GM12878 (cell line): ENCODE data around the gene ATP2B1. TPM values are rescaled to one million over a fixed set of nuclear protein-coding genes. Genes with fewer than 3 reads are reported as not detected.

Source experiments
- ATAC-seq: fragments of 200-7000 bp; cut with Tn5 transposase; 3 replicates; pipeline ENCODE4 v1.9.1; 2020; ENCODE audit warnings: mild to moderate bottlenecking, moderate library complexity
- BruUV-seq: library from RNA; stranded (reverse); fragments of 400-500 nt; replicated peaks from 2 replicates; lab custom pipeline; 2021; lab: Mats Ljungman, UMichigan
- CTCF ChIA-PET: fragments of 300-600 bp; sonication (Branson Sonifier 250); formaldehyde crosslinking; extraction: SDS; loops from one replicate; lab custom pipeline; 2021; ENCODE audit warnings: inconsistent platforms; lab: Yijun Ruan, JAX
- POLR2A ChIA-PET: fragments of 350-600 bp; formaldehyde crosslinking; extraction: SDS; loops from one replicate; lab custom pipeline; 2021; ENCODE audit warnings: inconsistent platforms; lab: Charles Lee
- RAD21 ChIA-PET: fragments of 300-600 bp; sonication (Branson Sonifier 250); formaldehyde crosslinking; loops from one replicate; lab custom pipeline; 2023; ENCODE audit warnings: antibody characterized with exemption; ENCODE audit not compliant: unreplicated experiment; lab: Charles Lee
- SMC1A ChIA-PET: fragments of 300-600 bp; sonication (Branson Sonifier 250); formaldehyde crosslinking; loops from one replicate; lab custom pipeline; 2023; ENCODE audit not compliant: unreplicated experiment, uncharacterized antibody; lab: Charles Lee
- DNase-seq: peaks from one replicate; pipeline ENCODE4 v3.0.0-alpha.2; 2011; ENCODE audit warnings: low read depth, low spot score
- FAIRE-seq: peaks from 3 replicates; lab custom pipeline; 2011; peaks lifted over from hg19 to GRCh38; lab: Jason Lieb, UNC
- H2AFZ ChIP-seq: 2 replicates; pipeline ENCODE4 v1.6.0; 2011; ENCODE audit warnings: low read depth, low read length, control low read depth; ENCODE audit not compliant: control insufficient read depth
- H3K27ac ChIP-seq: 2 replicates; pipeline ENCODE4 v1.5.1; 2011; ENCODE audit warnings: control low read depth; ENCODE audit not compliant: control insufficient read depth, insufficient read depth
- H3K27me3 ChIP-seq, 2 experiments: replicated peaks in 1 of 2; 2 replicates each; pipeline versions ENCODE4 v1.6.0 to v1.6.1; 2011; ENCODE audit warnings: low read length in 1 of 2; ENCODE audit not compliant: control insufficient read depth in 2 of 2, insufficient read depth in 2 of 2
- H3K36me3 ChIP-seq, 2 experiments: 2 replicates each; pipeline ENCODE4 v1.5.1; 2011; ENCODE audit warnings: low read length in 1 of 2; ENCODE audit not compliant: control insufficient read depth in 2 of 2, insufficient read depth in 2 of 2
- H3K4me1 ChIP-seq: 2 replicates; pipeline ENCODE4 v1.6.1; 2011; ENCODE audit warnings: mild to moderate bottlenecking, low read length, moderate library complexity, mixed read lengths; ENCODE audit not compliant: control insufficient read depth, insufficient read depth
- H3K4me2 ChIP-seq: 2 replicates; pipeline ENCODE4 v1.6.0; 2011; ENCODE audit warnings: control low read depth; ENCODE audit not compliant: control insufficient read depth, insufficient read depth
- H3K4me3 ChIP-seq: fragments of 200-600 bp; sonication (generic); 2 replicates; pipeline ENCODE4 v1.5.1; 2016
- H3K79me2 ChIP-seq: 2 replicates; pipeline ENCODE4 v1.6.0; 2011; ENCODE audit warnings: low read length; ENCODE audit not compliant: control insufficient read depth, insufficient read depth
- H3K9ac ChIP-seq: 2 replicates; pipeline ENCODE4 v1.8.0; 2011; ENCODE audit warnings: low read length, control low read depth, mixed read lengths; ENCODE audit not compliant: control insufficient read depth, insufficient read depth
- H3K9me3 ChIP-seq: replicated peaks from 3 replicates; pipeline ENCODE4 v1.5.1; 2011; ENCODE audit warnings: mild to moderate bottlenecking, low read length; ENCODE audit not compliant: control insufficient read depth, insufficient read depth
- H4K20me1 ChIP-seq: 2 replicates; pipeline ENCODE4 v1.6.0; 2011; ENCODE audit not compliant: control insufficient read depth, insufficient read depth
- POLR2AphosphoS5 ChIP-seq: IDR thresholded peaks from 2 replicates; pipeline ENCODE4 v1.6.1; 2011; ENCODE audit warnings: mild to moderate bottlenecking, low read length, inconsistent platforms
- POU2F2 ChIP-seq: IDR thresholded peaks from 3 replicates; pipeline ENCODE4 v1.6.1; 2011; ENCODE audit warnings: low read depth, mild to moderate bottlenecking, low read length, borderline replicate concordance
- WGBS: methylation state at CpG from one replicate; pipeline ENCODE4 v1.1.6; 2016; ENCODE audit warnings: low lambda C conversion rate; ENCODE audit not compliant: insufficient replicate concordance, insufficient coverage; ENCODE audit errors: missing lambda C conversion rate; 5-methylcytosine and 5-hydroxymethylcytosine counted together
- in situ Hi-C: fragments of 300-500 bp; cut with MboI; formaldehyde crosslinking; loops from 9 replicates; pipeline ENCODE4 v1.14.3; 2018; ENCODE audit warnings: mixed read lengths
- intact Hi-C: fragments of 100-400 bp; cut with micrococcal nuclease; formaldehyde crosslinking; loops from one replicate; pipeline ENCODE4 v1.14.2; 2022; ENCODE audit not compliant: unreplicated experiment
- polyA plus RNA-seq, 11 experiments: library from polyadenylated mRNA; depleted of rRNA in 4 of 11; unstranded in 6 of 11; stranded (reverse) in 5 of 11; fragments of >200 nt; fragmentation: Nextera tagmentation in 4 of 11; fragmentation: Illumina TruSeq in 1 of 11; extraction: Ambion mirVana in 4 of 11; extraction: Trizol in 1 of 11; gene quantifications; 1 replicate in 1 of 11; 2 replicates in 10 of 11; pipeline versions ENCODE4 v1.2.1 to v1.2.3, GENCODE V29; 2011 to 2016; ENCODE audit warnings: inconsistent platforms in 2 of 11, missing spikeins in 2 of 11, low read depth in 1 of 11
- total RNA-seq, 4 experiments: library from RNA; depleted of rRNA in 3 of 4; stranded (reverse); fragments of >200 nt in 3 of 4; fragmentation: Illumina TruSeq in 1 of 4; extraction: Trizol in 1 of 4; gene quantifications; 2 replicates each; pipeline versions ENCODE4 v1.2.1 to v1.2.3, GENCODE V29; 2013 to 2021
- TF ChIP-seq, protein P1 (sequence below): IDR thresholded peaks from 2 replicates; pipeline ENCODE4 v1.6.1; 2011; ENCODE audit warnings: borderline replicate concordance, low read depth, mild to moderate bottlenecking, moderate library complexity, mixed read lengths, low read length; ENCODE audit not compliant: insufficient read depth; ENCODE audit errors: extremely low read length

ATP2B1 gene
- total and polyA plus RNA-seq, 10 of the 15 experiments (the other 5 are each of a cell fraction or from before 2014, with no cell fraction given) = 15.9 to 67.8 (median 48.5) TPM

DNA sequence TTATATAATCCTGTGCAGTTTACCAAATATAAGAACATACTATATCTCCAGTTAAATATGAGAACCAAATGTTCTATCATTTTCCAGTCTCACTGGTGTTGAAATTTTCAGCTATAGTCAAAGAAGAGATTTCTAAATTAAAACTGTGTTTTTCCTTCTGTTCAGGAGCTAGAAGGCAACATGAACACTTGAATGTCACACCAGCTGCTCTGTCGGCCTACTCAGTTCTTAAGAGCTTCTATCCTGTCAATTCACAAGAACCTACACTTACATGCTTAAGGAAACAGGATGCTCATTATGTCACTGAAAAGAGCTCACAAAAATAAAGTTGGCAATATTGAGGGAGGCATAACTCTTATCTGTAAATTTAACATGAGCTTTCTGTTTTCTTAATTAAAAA, 43.1 kb downstream of the ATP2B1 start:
- no peak overlapping the region for H3K9ac ChIP-seq
- peaks cover 0 to 5% of the 10 kb centered on the region in 2 experiments; a peak in 1 of 4 replicates for H3K36me3 ChIP-seq
- 29% methylated on average over 1 of the region's 1 CpG for WGBS
- H3K27ac ChIP-seq = no peak overlapping the region
- no peak for TF ChIP-seq POU2F2
- no peak for TF ChIP-seq POLR2AphosphoS5
- ChIA-PET SMC1A (interaction anchor here (0.6 to 8.6 kb wide), 11 partner anchors 9 to 348 kb away, joined by 3 to 70 read pairs (median 6); no protein-coding TSS in a partner anchor), POLR2A (interaction anchor here (0.6 to 1.2 kb wide), 5 partner anchors 11 to 544 kb away, joined by 3 read pairs; no protein-coding TSS in a partner anchor), RAD21 (interaction anchor here (1.0 to 4.2 kb wide), 4 partner anchors 19 to 199 kb away, joined by 3 to 26 read pairs (median 4); no protein-coding TSS in a partner anchor), CTCF (interaction anchor here (0.8 to 2.1 kb wide), 8 partner anchors 11 to 437 kb away, joined by 3 to 7 read pairs (median 5); no protein-coding TSS in a partner anchor)
- no peak for DNase-seq
- no peak overlapping the region for H2AFZ ChIP-seq
- H3K79me2 ChIP-seq = peaks cover 89% of the 10 kb centered on the region
- no peak overlapping the region for H3K4me2 ChIP-seq
- no peak for FAIRE-seq
- peaks cover 2% of the 10 kb centered on the region; the same call in 2 of the 3 replicates for H3K9me3 ChIP-seq
- H3K4me1 ChIP-seq = peaks cover 31% of the 10 kb centered on the region; the same call in 1 of the 2 replicates
- in situ Hi-C loops (no loop called here), intact Hi-C loops (no loop called here)
- BruUV-seq = no TSS peak
- no peaks in the 10 kb centered on the region for H4K20me1 ChIP-seq
- H3K4me3 ChIP-seq = no peak overlapping the region
- H3K27me3 ChIP-seq = no peaks in the 10 kb centered on the region
- no peak for ATAC-seq

DNA sequence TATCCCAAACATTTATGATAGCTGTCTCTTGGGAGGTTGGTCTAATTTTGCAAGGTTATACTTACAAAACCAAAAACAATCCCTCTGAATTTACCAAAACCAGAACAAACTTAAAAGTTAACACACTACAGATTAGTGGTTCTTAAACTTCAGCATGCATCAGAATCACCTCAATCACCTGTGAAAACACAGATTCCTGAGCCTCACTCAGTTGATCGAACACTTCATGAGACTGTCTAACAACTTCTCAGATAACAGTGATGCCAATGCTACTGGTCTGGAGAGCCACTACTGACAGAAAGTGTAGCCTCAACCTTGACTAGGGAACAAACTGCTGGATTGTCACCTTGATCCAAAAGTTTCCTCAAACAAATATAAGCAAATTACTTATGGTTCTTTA, 44.2 kb downstream of the ATP2B1 start:
- RAD21 ChIA-PET = interaction anchor here (0.5 to 4.2 kb wide), 5 partner anchors 13 to 41 kb away, joined by 3 to 26 read pairs (median 6); no protein-coding TSS in a partner anchor
- in situ Hi-C loops (no loop called here), intact Hi-C loops (no loop called here)
- no peak overlapping the region; the same call in 1 of the 2 replicates for H3K27ac ChIP-seq
- no peak for FAIRE-seq
- H3K79me2 ChIP-seq = peaks cover 85% of the 10 kb centered on the region
- peak overlapping the region; percentile 58; the same call in 1 of the 2 replicates for H3K4me2 ChIP-seq
- no peak overlapping the region for H3K9ac ChIP-seq
- SMC1A ChIA-PET = interaction anchor here (0.7 to 8.6 kb wide), 17 partner anchors 8 to 305 kb away, joined by 3 to 70 read pairs (median 5); no protein-coding TSS in a partner anchor
- peaks cover 31% of the 10 kb centered on the region; the same call in 1 of the 2 replicates for H3K4me1 ChIP-seq
- no peak for DNase-seq
- peaks cover 0 to 6% of the 10 kb centered on the region in 2 experiments; a peak in 1 of 4 replicates for H3K36me3 ChIP-seq
- 0% methylated on average over 1 of the region's 1 CpG for WGBS
- ATAC-seq = peak; percentile 19; the same call in 2 of the 3 replicates
- H4K20me1 ChIP-seq = no peaks in the 10 kb centered on the region
- H3K9me3 ChIP-seq = peaks cover 2% of the 10 kb centered on the region; the same call in 1 of the 3 replicates
- BruUV-seq = no TSS peak
- no peaks in the 10 kb centered on the region for H3K27me3 ChIP-seq
- POLR2A ChIA-PET = interaction anchor here (0.7 to 1.9 kb wide), 4 partner anchors 28 to 218 kb away, joined by 3 to 7 read pairs (median 6); no protein-coding TSS in a partner anchor
- CTCF ChIA-PET = interaction anchor here (0.7 to 1.3 kb wide), 4 partner anchors 9 to 271 kb away, joined by 3 to 4 read pairs (median 4); no protein-coding TSS in a partner anchor
- peak overlapping the region; percentile 3; the same call in 1 of the 2 replicates for H3K4me3 ChIP-seq
- TF ChIP-seq POLR2AphosphoS5 = 0 out of 2 replicates have a peak, but pooled peaks have one; percentile 27
- TF ChIP-seq, protein P1, sequence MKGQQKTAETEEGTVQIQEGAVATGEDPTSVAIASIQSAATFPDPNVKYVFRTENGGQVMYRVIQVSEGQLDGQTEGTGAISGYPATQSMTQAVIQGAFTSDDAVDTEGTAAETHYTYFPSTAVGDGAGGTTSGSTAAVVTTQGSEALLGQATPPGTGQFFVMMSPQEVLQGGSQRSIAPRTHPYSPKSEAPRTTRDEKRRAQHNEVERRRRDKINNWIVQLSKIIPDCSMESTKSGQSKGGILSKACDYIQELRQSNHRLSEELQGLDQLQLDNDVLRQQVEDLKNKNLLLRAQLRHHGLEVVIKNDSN = no peak
- TF ChIP-seq, all 136 proteins: peak for 1
- no peak overlapping the region for H2AFZ ChIP-seq
